ENCODE measurements around the gene MLPH. TPM values are rescaled to one million over a fixed set of nuclear protein-coding genes. Genes with fewer than 3 reads are reported as not detected.

Gene MLPH
- total RNA-seq, 2 experiments from 2014 or later: 0.39 TPM; not detected in 1

- no peaks in the 10 kb centered on the region for H3K9me3 Mint-ChIP-seq
- H3K9me3 ChIP-seq (ENCODE audit: control insufficient read depth in 1 of 2, insufficient read depth in 1 of 2, low read length in 2 of 2): no peaks in the 10 kb centered on the region
- intact Hi-C loops (cut with DNase I, micrococcal nuclease): no loop called here
- H3K27me3 ChIP-seq (ENCODE audit: control insufficient read depth in 1 of 2, insufficient read depth in 2 of 2, low read length in 2 of 2): no peaks in the 10 kb centered on the region
- TF ChIP-seq, protein P1, sequence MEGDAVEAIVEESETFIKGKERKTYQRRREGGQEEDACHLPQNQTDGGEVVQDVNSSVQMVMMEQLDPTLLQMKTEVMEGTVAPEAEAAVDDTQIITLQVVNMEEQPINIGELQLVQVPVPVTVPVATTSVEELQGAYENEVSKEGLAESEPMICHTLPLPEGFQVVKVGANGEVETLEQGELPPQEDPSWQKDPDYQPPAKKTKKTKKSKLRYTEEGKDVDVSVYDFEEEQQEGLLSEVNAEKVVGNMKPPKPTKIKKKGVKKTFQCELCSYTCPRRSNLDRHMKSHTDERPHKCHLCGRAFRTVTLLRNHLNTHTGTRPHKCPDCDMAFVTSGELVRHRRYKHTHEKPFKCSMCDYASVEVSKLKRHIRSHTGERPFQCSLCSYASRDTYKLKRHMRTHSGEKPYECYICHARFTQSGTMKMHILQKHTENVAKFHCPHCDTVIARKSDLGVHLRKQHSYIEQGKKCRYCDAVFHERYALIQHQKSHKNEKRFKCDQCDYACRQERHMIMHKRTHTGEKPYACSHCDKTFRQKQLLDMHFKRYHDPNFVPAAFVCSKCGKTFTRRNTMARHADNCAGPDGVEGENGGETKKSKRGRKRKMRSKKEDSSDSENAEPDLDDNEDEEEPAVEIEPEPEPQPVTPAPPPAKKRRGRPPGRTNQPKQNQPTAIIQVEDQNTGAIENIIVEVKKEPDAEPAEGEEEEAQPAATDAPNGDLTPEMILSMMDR (IDR thresholded peaks at IDR 0.05): no peak
- H3K36me3 Mint-ChIP-seq (ENCODE audit: low read depth): no peaks in the 10 kb centered on the region
- H3K27ac Mint-ChIP-seq: no peak overlapping the region
- no peak overlapping the region for H3K27ac ChIP-seq (ENCODE audit: low read depth in 1 of 2, low read length in 2 of 2)
- no peak overlapping the region for H3K4me3 ChIP-seq (ENCODE audit: low read length)
- H3K27me3 Mint-ChIP-seq: no peaks in the 10 kb centered on the region
- DNase-seq: no peak
- no peaks in the 10 kb centered on the region for H3K4me1 Mint-ChIP-seq (ENCODE audit: low read depth)
- no peak for ATAC-seq (ENCODE audit: poor library complexity)
- no peak overlapping the region for H3K4me3 Mint-ChIP-seq
- ChIA-PET CTCF (no interaction called here), POLR2A (no interaction called here)
- H3K36me3 ChIP-seq (ENCODE audit: insufficient read depth, low read length): no peaks in the 10 kb centered on the region
- H3K4me1 ChIP-seq (ENCODE audit: insufficient read depth, low read length): peaks cover 1% of the 10 kb centered on the region
These were observed 30.9 kb downstream of the MLPH start for GRCh38 chr2:237517990-237518389.

DNA sequence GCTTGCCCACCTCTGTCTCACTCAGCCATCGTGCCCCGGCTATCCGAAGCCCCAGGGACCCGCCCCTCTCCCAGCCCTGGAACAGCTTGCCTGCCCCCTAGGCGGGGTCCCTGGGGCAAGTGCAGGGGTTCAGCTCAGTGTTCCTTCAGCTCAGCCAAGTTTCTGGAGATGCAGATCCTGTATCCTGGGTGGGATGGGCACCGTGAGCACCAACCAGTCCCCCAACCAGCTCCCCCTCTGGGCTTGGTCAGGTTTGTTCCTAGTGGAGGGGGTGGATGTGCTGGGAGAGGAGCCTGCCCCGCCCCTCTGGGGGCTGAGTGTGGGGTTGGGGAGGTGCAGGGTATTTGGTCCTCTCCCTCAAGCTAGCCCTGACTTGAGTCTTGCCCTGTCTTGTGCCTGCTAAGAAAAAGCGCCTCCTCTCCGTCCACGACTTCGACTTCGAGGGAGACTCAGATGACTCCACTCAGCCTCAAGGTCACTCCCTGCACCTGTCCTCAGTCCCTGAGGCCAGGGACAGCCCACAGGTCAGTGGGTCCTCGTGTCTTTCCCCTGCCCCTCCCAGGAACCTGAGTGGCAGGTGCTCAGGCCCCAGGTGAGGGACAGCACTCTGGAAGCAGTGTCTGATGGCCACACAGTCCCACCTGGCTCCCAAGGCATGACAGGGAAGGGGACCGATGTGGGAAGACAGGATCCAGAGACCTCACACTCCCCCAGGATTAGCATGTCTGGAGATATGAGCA lies 32.6 kb downstream of the MLPH start:
- ChIA-PET POLR2A (no interaction called here), CTCF (no interaction called here)
- no peak overlapping the region for H3K4me3 ChIP-seq (ENCODE audit: low read length)
- H3K27ac Mint-ChIP-seq: no peak overlapping the region
- intact Hi-C loops (cut with DNase I, micrococcal nuclease): no loop called here
- H3K27ac ChIP-seq (ENCODE audit: low read depth in 1 of 2, low read length in 2 of 2): no peak overlapping the region
- H3K27me3 ChIP-seq (ENCODE audit: control insufficient read depth in 1 of 2, insufficient read depth in 2 of 2, low read length in 2 of 2): no peaks in the 10 kb centered on the region
- TF ChIP-seq, protein P1 (IDR thresholded peaks at IDR 0.05): no peak
- no peaks in the 10 kb centered on the region for H3K27me3 Mint-ChIP-seq
- ATAC-seq (ENCODE audit: poor library complexity) (no peak), DNase-seq (no peak)
- H3K4me1 ChIP-seq (ENCODE audit: insufficient read depth, low read length): no peaks in the 10 kb centered on the region
- no peaks in the 10 kb centered on the region for H3K36me3 Mint-ChIP-seq (ENCODE audit: low read depth)
- H3K4me1 Mint-ChIP-seq (ENCODE audit: low read depth): no peaks in the 10 kb centered on the region
- no peaks in the 10 kb centered on the region for H3K36me3 ChIP-seq (ENCODE audit: insufficient read depth, low read length)
- H3K9me3 Mint-ChIP-seq: no peaks in the 10 kb centered on the region
- H3K9me3 ChIP-seq (ENCODE audit: control insufficient read depth in 1 of 2, insufficient read depth in 1 of 2, low read length in 2 of 2): no peaks in the 10 kb centered on the region
- H3K4me3 Mint-ChIP-seq: no peak overlapping the region

- no peak overlapping the region for H3K27ac Mint-ChIP-seq
- H3K4me3 Mint-ChIP-seq: no peak overlapping the region
- no peaks in the 10 kb centered on the region for H3K36me3 Mint-ChIP-seq (ENCODE audit: low read depth)
- Histone ChIP-seq H3K4me3 (ENCODE audit: low read length) (no peak overlapping the region), H3K36me3 (ENCODE audit: insufficient read depth, low read length) (no peaks in the 10 kb centered on the region), H3K27me3 (ENCODE audit: control insufficient read depth in 1 of 2, insufficient read depth in 2 of 2, low read length in 2 of 2) (no peaks in the 10 kb centered on the region), H3K9me3 (ENCODE audit: control insufficient read depth in 1 of 2, insufficient read depth in 1 of 2, low read length in 2 of 2) (no peaks in the 10 kb centered on the region), H3K27ac (ENCODE audit: low read depth in 1 of 2, low read length in 2 of 2) (no peak overlapping the region), H3K4me1 (ENCODE audit: insufficient read depth, low read length) (no peaks in the 10 kb centered on the region)
- ChIA-PET CTCF (interaction anchor here (1.7 kb wide), 1 partner anchor 7 kb away, joined by 5 read pairs; no protein-coding TSS in a partner anchor), POLR2A (no interaction called here)
- ATAC-seq (ENCODE audit: poor library complexity) (no peak), DNase-seq (no peak)
- no peaks in the 10 kb centered on the region for H3K4me1 Mint-ChIP-seq (ENCODE audit: low read depth)
- H3K27me3 Mint-ChIP-seq: no peaks in the 10 kb centered on the region
- H3K9me3 Mint-ChIP-seq: no peaks in the 10 kb centered on the region
- intact Hi-C loops (cut with DNase I, micrococcal nuclease): no loop called here
- TF ChIP-seq, protein P1 (IDR thresholded peaks at IDR 0.05): no peak
These were observed 33.2 kb downstream of the MLPH start for GRCh38 chr2:237520290-237520689.
